Measurements from ENCODE around the gene RSPH1. TPM values are rescaled to one million over a fixed set of nuclear protein-coding genes. Genes with fewer than 3 reads are reported as not detected.
A peak's percentile ranks its signal among the peaks of the same experiment; 100 is the strongest.

RSPH1 gene
- total and polyA plus RNA-seq, 12 donors: 0.13 to 5.8 (median 0.87) TPM; not detected in 2

DNA sequence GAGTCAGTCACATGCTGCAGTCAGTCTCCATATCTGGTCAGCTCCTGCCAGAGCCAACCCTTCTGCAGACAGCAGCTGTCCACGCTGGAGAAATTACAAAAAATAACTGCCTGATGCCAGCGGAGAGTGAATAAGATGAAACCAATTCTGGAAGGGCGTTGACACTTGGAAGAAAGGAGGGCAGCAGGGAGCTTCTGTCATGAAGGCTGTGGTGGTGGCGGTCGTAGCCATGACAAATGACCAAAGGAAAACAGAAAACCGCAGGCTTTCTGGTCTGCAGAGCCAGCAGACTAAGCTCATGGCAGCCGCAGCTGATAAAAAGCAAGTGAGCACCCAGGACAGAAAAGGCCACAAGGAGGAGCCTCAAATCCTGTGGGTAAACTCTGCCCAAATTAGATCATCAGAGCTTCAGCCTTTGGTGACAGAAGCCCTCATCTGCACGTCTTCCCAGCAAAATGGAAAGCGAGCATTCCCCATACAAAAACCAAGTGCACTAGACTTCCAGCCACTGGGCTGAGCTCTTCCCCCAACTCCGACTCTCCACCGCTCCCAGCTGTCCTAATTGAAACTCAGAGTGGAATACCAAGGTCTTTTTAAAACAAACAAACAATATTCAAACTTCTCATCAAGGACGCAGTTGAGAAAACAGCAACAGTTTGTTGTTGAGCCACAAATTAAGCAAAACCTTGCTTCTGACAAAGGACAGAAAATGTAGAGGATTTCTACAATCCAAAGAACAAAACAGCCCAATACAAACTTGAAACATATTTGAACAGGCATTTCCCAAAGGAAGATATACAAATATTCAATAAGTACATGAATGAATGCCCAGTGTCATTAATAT, 28.7 kb downstream of the RSPH1 start:
- Histone ChIP-seq H3K9me3 (replicated peaks in 1 of 3) (no peaks in the 10 kb centered on the region), H3K36me3 (replicated peaks in 1 of 2) (no peaks in the 10 kb centered on the region), H3K27ac (peak overlapping the region in 2 of 5 donors; percentile 6 to 45), H3K4me1 (replicated peaks in 1 of 2) (no peaks in the 10 kb centered on the region), H3K4me3 (no peak overlapping the region), H3K27me3 (no peaks in the 10 kb centered on the region)
- peak in 6 of 7 donors; percentile 52 to 79 (median 64) for DNase-seq
- intact Hi-C loops (cut with DNase I): no loop called here
- 25 to 33% (median 28%) methylated on average over 12 of the region's 12 CpGs for WGBS, 4 donors
- no peak for TF ChIP-seq POLR2A (IDR thresholded peaks at IDR 0.05)
- TF ChIP-seq, protein P1, sequence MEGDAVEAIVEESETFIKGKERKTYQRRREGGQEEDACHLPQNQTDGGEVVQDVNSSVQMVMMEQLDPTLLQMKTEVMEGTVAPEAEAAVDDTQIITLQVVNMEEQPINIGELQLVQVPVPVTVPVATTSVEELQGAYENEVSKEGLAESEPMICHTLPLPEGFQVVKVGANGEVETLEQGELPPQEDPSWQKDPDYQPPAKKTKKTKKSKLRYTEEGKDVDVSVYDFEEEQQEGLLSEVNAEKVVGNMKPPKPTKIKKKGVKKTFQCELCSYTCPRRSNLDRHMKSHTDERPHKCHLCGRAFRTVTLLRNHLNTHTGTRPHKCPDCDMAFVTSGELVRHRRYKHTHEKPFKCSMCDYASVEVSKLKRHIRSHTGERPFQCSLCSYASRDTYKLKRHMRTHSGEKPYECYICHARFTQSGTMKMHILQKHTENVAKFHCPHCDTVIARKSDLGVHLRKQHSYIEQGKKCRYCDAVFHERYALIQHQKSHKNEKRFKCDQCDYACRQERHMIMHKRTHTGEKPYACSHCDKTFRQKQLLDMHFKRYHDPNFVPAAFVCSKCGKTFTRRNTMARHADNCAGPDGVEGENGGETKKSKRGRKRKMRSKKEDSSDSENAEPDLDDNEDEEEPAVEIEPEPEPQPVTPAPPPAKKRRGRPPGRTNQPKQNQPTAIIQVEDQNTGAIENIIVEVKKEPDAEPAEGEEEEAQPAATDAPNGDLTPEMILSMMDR (IDR thresholded peaks at IDR 0.05): peak; percentile 16 to 54 (median 48)

DNA sequence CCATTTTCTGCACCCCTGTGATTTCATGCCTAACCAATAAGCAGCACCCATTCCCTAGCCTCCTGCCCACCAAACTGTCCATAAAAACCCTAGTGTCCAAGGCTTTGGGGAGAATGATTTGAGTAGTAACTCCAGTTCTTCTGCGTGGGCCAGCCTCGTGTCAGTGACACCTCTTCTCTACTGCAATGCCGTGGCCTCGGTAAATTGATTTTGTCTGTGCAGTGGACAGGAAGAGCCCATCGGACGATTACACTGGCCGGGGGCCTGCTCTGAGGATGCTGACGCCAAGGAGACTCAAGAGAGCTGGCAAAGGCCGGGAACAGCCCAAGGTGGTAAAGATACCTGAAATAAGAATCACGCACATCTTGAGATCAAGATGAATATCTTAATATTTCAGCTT, 29.3 kb downstream of the RSPH1 start:
- H3K4me1 ChIP-seq (replicated peaks in 1 of 2): no peaks in the 10 kb centered on the region
- H3K27me3 ChIP-seq: no peaks in the 10 kb centered on the region
- TF ChIP-seq POLR2A (IDR thresholded peaks at IDR 0.05): no peak
- TF ChIP-seq, protein P1 (IDR thresholded peaks at IDR 0.05): no peak
- no peaks in the 10 kb centered on the region for H3K36me3 ChIP-seq (replicated peaks in 1 of 2)
- intact Hi-C loops (cut with DNase I): no loop called here
- peak overlapping the region in 1 of 5 donors; percentile 45 for H3K27ac ChIP-seq
- WGBS, 4 donors: 94 to 96% (median 95%) methylated on average over 10 of the region's 10 CpGs
- DNase-seq: peak in 1 of 7 donors; percentile 40
- no peaks in the 10 kb centered on the region for H3K9me3 ChIP-seq (replicated peaks in 1 of 3)
- H3K4me3 ChIP-seq: no peak overlapping the region

DNA sequence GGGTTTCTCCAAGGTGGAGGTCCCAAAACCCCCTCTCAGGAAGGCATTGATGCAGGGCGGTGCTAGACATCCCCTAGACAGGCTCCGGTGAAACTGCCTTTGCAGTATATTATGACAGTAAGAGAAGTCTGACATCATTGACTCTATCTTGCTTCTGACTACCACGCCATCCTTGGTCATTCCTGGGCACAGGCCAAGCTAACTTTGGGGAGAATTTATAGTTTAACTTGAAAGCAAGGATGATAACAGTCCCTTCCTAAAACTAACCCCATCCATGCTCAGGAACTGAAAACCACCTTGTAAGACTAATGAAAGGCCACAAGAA, 30.3 kb downstream of the RSPH1 start:
- no peak for DNase-seq
- WGBS, 4 donors: 74 to 90% (median 85%) methylated on average over 3 of the region's 3 CpGs
- no peak for TF ChIP-seq POLR2A (IDR thresholded peaks at IDR 0.05)
- TF ChIP-seq, protein P1 (IDR thresholded peaks at IDR 0.05): no peak
- no peaks in the 10 kb centered on the region for H3K9me3 ChIP-seq (replicated peaks in 1 of 3)
- H3K27me3 ChIP-seq: no peaks in the 10 kb centered on the region
- no peaks in the 10 kb centered on the region for H3K36me3 ChIP-seq (replicated peaks in 1 of 2)
- intact Hi-C loops (cut with DNase I): no loop called here
- H3K27ac ChIP-seq: no peak overlapping the region
- H3K4me1 ChIP-seq (replicated peaks in 1 of 2): no peaks in the 10 kb centered on the region
- no peak overlapping the region for H3K4me3 ChIP-seq

DNA sequence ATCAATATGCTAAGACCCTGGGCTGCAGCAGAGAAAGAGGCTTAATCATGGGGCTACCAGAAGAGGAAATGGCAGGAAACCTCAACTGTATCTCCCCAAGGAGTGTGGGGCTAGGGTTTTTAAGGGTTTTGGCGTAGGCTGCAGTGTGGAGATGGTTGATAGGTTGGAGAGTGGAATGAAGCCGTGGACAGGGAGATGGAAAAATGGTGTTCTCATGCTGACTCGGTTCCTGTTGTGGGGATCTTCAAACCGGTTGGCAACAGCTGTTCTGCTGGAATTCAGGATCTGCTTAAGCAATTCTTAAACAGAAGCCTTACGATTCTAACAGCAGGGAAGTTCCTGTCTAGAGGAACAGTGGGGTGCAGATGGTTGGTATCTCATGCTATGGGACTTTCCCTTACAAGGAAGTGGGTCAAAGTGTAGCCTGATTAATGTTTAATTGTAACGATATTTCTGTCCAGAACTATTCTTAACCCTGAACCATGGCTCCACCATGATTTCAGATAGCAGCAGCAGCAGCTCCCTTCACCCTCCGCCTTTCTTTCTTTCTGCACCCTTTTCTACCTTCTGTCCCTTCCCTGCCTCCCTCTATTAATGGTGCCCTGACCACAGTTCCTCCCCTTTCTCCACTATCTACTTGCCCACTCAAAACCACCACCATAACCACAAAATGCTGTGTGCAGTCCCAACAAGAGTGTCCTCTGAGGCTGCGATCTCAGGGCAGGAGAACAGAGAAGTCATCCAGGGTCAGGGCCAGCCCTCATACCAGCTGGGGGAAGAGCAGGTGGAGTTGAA, 30.8 kb downstream of the RSPH1 start:
- Histone ChIP-seq H3K27me3 (no peaks in the 10 kb centered on the region), H3K36me3 (replicated peaks in 1 of 2) (no peaks in the 10 kb centered on the region), H3K4me3 (no peak overlapping the region), H3K27ac (no peak overlapping the region), H3K4me1 (replicated peaks in 1 of 2) (no peaks in the 10 kb centered on the region), H3K9me3 (replicated peaks in 1 of 3) (no peaks in the 10 kb centered on the region)
- TF ChIP-seq, protein P1 (IDR thresholded peaks at IDR 0.05): no peak
- no peak for TF ChIP-seq POLR2A (IDR thresholded peaks at IDR 0.05)
- peak in 2 of 7 donors; percentile 12 to 28 for DNase-seq
- intact Hi-C loops (cut with DNase I): no loop called here
- WGBS, 4 donors: 61 to 65% (median 62%) methylated on average over 8 of the region's 8 CpGs
